ENCODE data around the gene FAM186B.

The FAM186B gene

DNA sequence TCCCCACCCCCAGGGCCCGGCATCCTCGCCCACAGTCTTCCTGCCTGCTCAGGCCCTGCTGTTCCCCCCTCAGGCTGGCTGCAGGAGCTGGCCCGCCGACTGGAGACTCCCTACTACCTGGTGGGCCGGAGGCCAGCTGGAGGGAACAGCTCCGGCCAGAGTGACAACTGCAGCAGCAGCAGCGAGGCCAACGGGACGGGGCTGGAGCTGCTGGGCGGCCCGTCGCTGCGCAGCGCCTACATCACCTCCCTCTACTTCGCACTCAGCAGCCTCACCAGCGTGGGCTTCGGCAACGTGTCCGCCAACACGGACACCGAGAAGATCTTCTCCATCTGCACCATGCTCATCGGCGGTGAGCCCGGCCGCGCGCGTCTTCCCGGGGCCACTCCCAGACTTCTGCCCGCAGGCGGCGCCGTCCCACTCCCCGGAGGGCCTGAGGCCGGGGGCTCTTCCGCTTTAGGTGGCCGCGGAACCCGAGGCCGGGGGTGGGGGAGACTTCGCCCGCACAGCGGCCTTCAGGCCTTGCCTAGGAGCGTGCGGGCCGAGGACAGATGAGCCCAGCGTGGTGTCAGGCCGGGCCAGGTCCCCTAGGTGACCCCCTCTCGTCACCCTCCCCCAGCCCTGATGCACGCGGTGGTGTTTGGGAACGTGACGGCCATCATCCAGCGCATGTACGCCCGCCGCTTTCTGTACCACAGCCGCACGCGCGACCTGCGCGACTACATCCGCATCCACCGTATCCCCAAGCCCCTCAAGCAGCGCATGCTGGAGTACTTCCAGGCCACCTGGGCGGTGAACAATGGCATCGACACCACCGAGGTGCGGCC is 56.4 kb downstream of the FAM186B start:
- DNase-seq (ENCODE audit: extremely low spot score) = no peak
- TF ChIP-seq HDGF (IDR thresholded peaks at IDR 0.05; ENCODE audit: borderline replicate concordance) (no peak), FOXK2 (IDR thresholded peaks at IDR 0.05) (no peak), PKNOX1 (IDR thresholded peaks at IDR 0.05) (no peak), ARNT (IDR thresholded peaks at IDR 0.05) (no peak)
- ChIA-PET CTCF (no interaction called here), POLR2A (no interaction called here)

- ChIA-PET CTCF (no interaction called here), POLR2A (no interaction called here)
- DNase-seq (ENCODE audit: extremely low spot score) = no peak
- TF ChIP-seq SP1 (IDR thresholded peaks at IDR 0.05) (no peak), CTBP1 (IDR thresholded peaks at IDR 0.05; ENCODE audit: borderline replicate concordance) (no peak), ARNT (IDR thresholded peaks at IDR 0.05) (no peak), FOXK2 (IDR thresholded peaks at IDR 0.05) (no peak), FOXM1 (IDR thresholded peaks at IDR 0.05; ENCODE audit: borderline replicate concordance) (no peak), PKNOX1 (IDR thresholded peaks at IDR 0.05) (no peak), SUZ12 (IDR thresholded peaks at IDR 0.05) (no peak), NFRKB (IDR thresholded peaks at IDR 0.05) (no peak), ZNF384 (IDR thresholded peaks at IDR 0.05) (no peak), BHLHE40 (IDR thresholded peaks at IDR 0.05; ENCODE audit: borderline replicate concordance) (no peak), FOXA1 (IDR thresholded peaks at IDR 0.05) (no peak), L3MBTL2 (conservative IDR thresholded peaks at IDR 0.05) (no peak)
Observed at GRCh38 chr12:49548481-49548821, 57.0 kb downstream of the FAM186B start.

- no peak for DNase-seq (ENCODE audit: extremely low spot score)
- TF ChIP-seq L3MBTL2 (conservative IDR thresholded peaks at IDR 0.05) (no peak), FOXA1 (IDR thresholded peaks at IDR 0.05) (no peak), BHLHE40 (IDR thresholded peaks at IDR 0.05; ENCODE audit: borderline replicate concordance) (no peak), ZNF384 (IDR thresholded peaks at IDR 0.05) (no peak), FOXM1 (IDR thresholded peaks at IDR 0.05; ENCODE audit: borderline replicate concordance) (no peak), ELF4 (IDR thresholded peaks at IDR 0.05) (no peak), HDGF (IDR thresholded peaks at IDR 0.05; ENCODE audit: borderline replicate concordance) (no peak), FOXK2 (IDR thresholded peaks at IDR 0.05) (no peak), ARNT (IDR thresholded peaks at IDR 0.05) (no peak), LEF1 (IDR thresholded peaks at IDR 0.05; ENCODE audit: borderline replicate concordance) (no peak), SP1 (IDR thresholded peaks at IDR 0.05) (no peak), PKNOX1 (IDR thresholded peaks at IDR 0.05) (no peak), SUZ12 (IDR thresholded peaks at IDR 0.05) (no peak), TARDBP (IDR thresholded peaks at IDR 0.05) (no peak), CTBP1 (IDR thresholded peaks at IDR 0.05; ENCODE audit: borderline replicate concordance) (no peak), NFRKB (IDR thresholded peaks at IDR 0.05) (no peak)
- POLR2A ChIA-PET = no interaction called here
- CTCF ChIA-PET = interaction anchor here (0.6 kb wide), 1 partner anchor 211 kb away, joined by 3 read pairs; no protein-coding TSS in a partner anchor
Observed at GRCh38 chr12:49547090-49547690, 58.2 kb downstream of the FAM186B start.

GRCh38 chr12:49546481-49546880 is 59.0 kb downstream of the FAM186B start:
- ChIA-PET CTCF (no interaction called here), POLR2A (no interaction called here)
- no peak for DNase-seq (ENCODE audit: extremely low spot score)
- TF ChIP-seq HDGF (IDR thresholded peaks at IDR 0.05; ENCODE audit: borderline replicate concordance) (no peak), FOXM1 (IDR thresholded peaks at IDR 0.05; ENCODE audit: borderline replicate concordance) (no peak), LEF1 (IDR thresholded peaks at IDR 0.05; ENCODE audit: borderline replicate concordance) (no peak), SUZ12 (IDR thresholded peaks at IDR 0.05) (no peak), SP1 (IDR thresholded peaks at IDR 0.05) (no peak), NFRKB (IDR thresholded peaks at IDR 0.05) (no peak), L3MBTL2 (conservative IDR thresholded peaks at IDR 0.05) (no peak), FOXA1 (IDR thresholded peaks at IDR 0.05) (no peak), ARNT (IDR thresholded peaks at IDR 0.05) (no peak), PKNOX1 (IDR thresholded peaks at IDR 0.05) (no peak), ELF4 (IDR thresholded peaks at IDR 0.05) (no peak), TARDBP (IDR thresholded peaks at IDR 0.05) (no peak), BHLHE40 (IDR thresholded peaks at IDR 0.05; ENCODE audit: borderline replicate concordance) (no peak), CTBP1 (IDR thresholded peaks at IDR 0.05; ENCODE audit: borderline replicate concordance) (no peak)

- ChIA-PET CTCF (no interaction called here), POLR2A (no interaction called here)
- TF ChIP-seq HDGF (IDR thresholded peaks at IDR 0.05; ENCODE audit: borderline replicate concordance) = no peak
- TF ChIP-seq FOXK2 (IDR thresholded peaks at IDR 0.05) = no peak
- TF ChIP-seq ELF4 (IDR thresholded peaks at IDR 0.05) = no peak
- TF ChIP-seq PKNOX1 (IDR thresholded peaks at IDR 0.05) = no peak
- no peak for TF ChIP-seq L3MBTL2 (conservative IDR thresholded peaks at IDR 0.05)
- no peak for TF ChIP-seq SUZ12 (IDR thresholded peaks at IDR 0.05)
- no peak for TF ChIP-seq LEF1 (IDR thresholded peaks at IDR 0.05; ENCODE audit: borderline replicate concordance)
- no peak for TF ChIP-seq CTBP1 (IDR thresholded peaks at IDR 0.05; ENCODE audit: borderline replicate concordance)
- no peak for TF ChIP-seq FOXA1 (IDR thresholded peaks at IDR 0.05)
- no peak for TF ChIP-seq TARDBP (IDR thresholded peaks at IDR 0.05)
- no peak for TF ChIP-seq FOXM1 (IDR thresholded peaks at IDR 0.05; ENCODE audit: borderline replicate concordance)
- no peak for DNase-seq (ENCODE audit: extremely low spot score)
Observed at GRCh38 chr12:49545815-49546214, 59.6 kb downstream of the FAM186B start.
